ENCODE measurements around the gene C3. TPM values are rescaled to one million over a fixed set of nuclear protein-coding genes. Genes with fewer than 3 reads are reported as not detected.
"Not testable (repeated sequence)": the region's sequence is repeated elsewhere in the genome, so short reads cannot be mapped to it uniquely, and the experiment has no call there.

Gene C3
- total RNA-seq, 1 donor from 2014 or later = 1.6 TPM

GRCh38 chr19:6751189-6751588, 30.7 kb upstream of the C3 start:
- Mint-ChIP-seq H3K27ac (no peak overlapping the region), H3K27me3 (no peaks in the 10 kb centered on the region), H3K9me3 (ENCODE audit: low read depth) (no peaks in the 10 kb centered on the region), H3K36me3 (ENCODE audit: insufficient read depth) (peaks cover 21% of the 10 kb centered on the region), H3K4me1 (ENCODE audit: low read depth) (peaks cover 9% of the 10 kb centered on the region), H3K4me3 (ENCODE audit: low read depth) (no peak overlapping the region)
- no peak for TF ChIP-seq CTCF (IDR thresholded peaks at IDR 0.05; ENCODE audit: unreplicated experiment)
- DNase-seq (ENCODE audit: low spot score, unreplicated experiment) = no peak

DNA sequence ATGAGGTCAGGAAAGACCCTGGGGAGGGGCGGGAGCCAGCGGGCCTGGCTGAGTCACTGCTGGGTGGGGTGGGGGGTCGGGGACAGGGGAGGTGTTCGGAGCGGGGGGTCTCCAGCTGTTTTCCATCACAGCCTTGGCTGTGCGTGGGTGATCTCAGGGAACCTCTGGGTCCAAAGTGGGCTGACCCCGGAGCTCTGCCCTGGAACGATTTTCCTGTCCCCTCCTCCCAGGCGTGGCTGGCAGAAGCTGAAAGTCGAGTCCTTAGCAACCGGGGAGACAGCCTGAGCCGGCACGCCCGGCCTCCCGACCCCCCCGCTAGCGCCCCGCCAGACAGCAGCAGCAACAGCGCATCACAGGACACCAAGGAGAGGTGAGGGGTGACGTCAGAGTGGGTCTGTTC, 29.6 kb upstream of the C3 start:
- no peak for TF ChIP-seq CTCF (IDR thresholded peaks at IDR 0.05; ENCODE audit: unreplicated experiment)
- no peak overlapping the region for H3K27ac Mint-ChIP-seq

DNA sequence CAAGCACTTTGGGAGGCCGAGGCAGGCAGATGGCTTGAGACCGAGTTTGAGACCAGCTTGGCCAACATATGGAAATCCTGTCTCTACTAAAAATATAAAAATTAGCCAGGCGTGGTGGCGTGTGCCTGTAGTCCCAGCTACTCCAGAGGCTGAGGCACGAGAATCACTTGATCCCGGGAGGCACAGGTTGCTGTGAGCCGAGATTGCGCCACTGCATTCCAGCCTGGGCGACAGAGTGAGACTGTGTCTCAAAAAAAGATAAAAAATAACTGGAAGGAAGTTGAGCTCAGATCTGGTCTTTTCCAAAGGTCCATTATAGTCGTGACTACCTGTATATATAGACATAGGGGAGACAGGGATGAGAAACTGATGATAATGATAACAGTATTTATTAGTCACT, 28.1 kb upstream of the C3 start:
- not testable (repeated sequence) for H3K27ac Mint-ChIP-seq; H3K4me3 Mint-ChIP-seq (ENCODE audit: low read depth)
- H3K36me3 Mint-ChIP-seq (ENCODE audit: insufficient read depth) = peaks cover 32% of the 10 kb centered on the region

More for the DNA sequence above, 29.6 kb upstream of the C3 start:
- H3K27me3 Mint-ChIP-seq = no peaks in the 10 kb centered on the region
- no peak for DNase-seq (ENCODE audit: low spot score, unreplicated experiment)
- no peak overlapping the region for H3K4me3 Mint-ChIP-seq (ENCODE audit: low read depth)
- H3K9me3 Mint-ChIP-seq (ENCODE audit: low read depth) = no peaks in the 10 kb centered on the region
- H3K36me3 Mint-ChIP-seq (ENCODE audit: insufficient read depth) = peaks cover 27% of the 10 kb centered on the region
- H3K4me1 Mint-ChIP-seq (ENCODE audit: low read depth) = peaks cover 9% of the 10 kb centered on the region

DNA sequence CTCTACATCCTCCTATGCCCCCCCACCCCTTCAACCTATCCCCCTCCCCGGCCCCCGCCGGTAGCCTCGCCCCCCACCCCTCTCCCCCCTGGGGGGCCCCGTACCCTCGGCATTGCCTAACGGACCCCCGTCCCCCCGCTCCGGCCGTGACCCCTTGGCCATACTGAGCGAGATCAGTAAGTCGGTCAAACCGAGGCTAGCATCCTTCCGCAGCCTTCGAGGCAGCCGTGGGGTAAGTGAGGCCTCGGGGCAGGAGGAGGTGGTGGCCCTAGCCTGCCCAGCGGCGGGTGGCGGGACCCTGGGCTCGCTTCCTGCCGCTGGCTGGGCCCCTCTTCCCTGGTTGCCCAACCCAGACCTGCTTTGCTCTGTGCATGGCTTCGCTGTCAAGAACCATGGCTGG, 25.5 kb upstream of the C3 start:
- Mint-ChIP-seq H3K27ac (no peak overlapping the region), H3K4me1 (ENCODE audit: low read depth) (peaks cover 3% of the 10 kb centered on the region), H3K27me3 (no peaks in the 10 kb centered on the region), H3K4me3 (ENCODE audit: low read depth) (no peak overlapping the region), H3K9me3 (ENCODE audit: low read depth) (no peaks in the 10 kb centered on the region), H3K36me3 (ENCODE audit: insufficient read depth) (peaks cover 36% of the 10 kb centered on the region)
- no peak for DNase-seq (ENCODE audit: low spot score, unreplicated experiment)
- no peak for TF ChIP-seq CTCF (IDR thresholded peaks at IDR 0.05; ENCODE audit: unreplicated experiment)

More for the DNA sequence above, 28.1 kb upstream of the C3 start:
- H3K4me1 Mint-ChIP-seq (ENCODE audit: low read depth); H3K27me3 Mint-ChIP-seq; DNase-seq (ENCODE audit: low spot score, unreplicated experiment); H3K9me3 Mint-ChIP-seq (ENCODE audit: low read depth): not testable (repeated sequence)

DNA sequence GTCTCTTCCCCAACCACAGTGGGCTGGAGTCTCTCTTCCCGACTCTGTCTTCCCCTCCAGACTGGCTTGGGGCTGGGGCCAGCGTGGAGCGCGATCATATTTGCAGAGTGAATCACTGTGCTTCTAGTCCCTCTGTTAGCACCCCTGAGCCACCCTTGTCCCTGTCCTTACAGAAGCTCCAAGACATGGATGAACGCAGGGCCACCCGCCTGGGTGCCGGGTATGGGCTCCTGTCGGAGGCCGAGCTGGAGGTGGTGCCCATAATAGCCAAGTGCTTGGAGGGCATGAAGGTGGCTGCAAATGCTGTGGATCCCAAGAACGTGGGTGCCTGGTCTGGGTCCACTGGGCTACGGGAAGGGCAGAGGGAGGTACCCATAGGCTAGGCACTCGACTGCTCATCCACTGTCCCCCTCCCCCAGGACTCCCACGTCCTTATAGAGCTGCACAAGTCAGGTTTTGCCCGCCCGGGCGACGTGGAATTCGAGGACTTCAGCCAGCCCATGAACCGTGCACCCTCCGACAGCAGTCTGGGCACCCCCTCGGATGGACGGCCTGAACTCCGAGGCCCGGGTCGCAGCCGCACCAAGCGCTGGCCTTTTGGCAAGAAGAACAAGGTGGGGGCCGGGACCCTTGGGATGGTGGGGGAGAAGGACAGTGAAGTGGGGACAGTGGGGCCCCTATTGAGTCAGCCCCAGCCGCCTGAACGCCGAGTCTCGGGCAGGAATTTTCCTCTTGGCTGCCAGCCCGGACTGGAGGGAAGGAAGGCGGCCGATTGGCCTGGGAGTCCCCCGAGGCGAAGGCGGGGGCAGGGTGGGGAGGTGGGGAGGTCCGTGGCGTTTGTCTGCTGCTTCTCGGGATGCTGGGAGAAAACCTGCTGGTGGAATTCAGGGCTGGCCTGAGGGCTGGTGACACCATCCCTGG, 24.2 kb upstream of the C3 start:
- Mint-ChIP-seq H3K36me3 (ENCODE audit: insufficient read depth) (peaks cover 34% of the 10 kb centered on the region), H3K27me3 (no peaks in the 10 kb centered on the region), H3K27ac (peak overlapping the region; percentile 89), H3K4me3 (ENCODE audit: low read depth) (no peak overlapping the region), H3K9me3 (ENCODE audit: low read depth) (no peaks in the 10 kb centered on the region), H3K4me1 (ENCODE audit: low read depth) (peaks cover 4% of the 10 kb centered on the region)
- no peak for DNase-seq (ENCODE audit: low spot score, unreplicated experiment)
- no peak for TF ChIP-seq CTCF (IDR thresholded peaks at IDR 0.05; ENCODE audit: unreplicated experiment)

All from progenitor cell of endocrine pancreas (in vitro differentiated cells).